ENCODE results near the gene PTPRK. TPM values are rescaled to one million over a fixed set of nuclear protein-coding genes. Genes with fewer than 3 reads are reported as not detected.

PTPRK gene
- total and polyA plus RNA-seq, 2 donors (not counting 1 experiment from before 2014, with no cell fraction given) = 19.4 to 75.5 TPM

DNA sequence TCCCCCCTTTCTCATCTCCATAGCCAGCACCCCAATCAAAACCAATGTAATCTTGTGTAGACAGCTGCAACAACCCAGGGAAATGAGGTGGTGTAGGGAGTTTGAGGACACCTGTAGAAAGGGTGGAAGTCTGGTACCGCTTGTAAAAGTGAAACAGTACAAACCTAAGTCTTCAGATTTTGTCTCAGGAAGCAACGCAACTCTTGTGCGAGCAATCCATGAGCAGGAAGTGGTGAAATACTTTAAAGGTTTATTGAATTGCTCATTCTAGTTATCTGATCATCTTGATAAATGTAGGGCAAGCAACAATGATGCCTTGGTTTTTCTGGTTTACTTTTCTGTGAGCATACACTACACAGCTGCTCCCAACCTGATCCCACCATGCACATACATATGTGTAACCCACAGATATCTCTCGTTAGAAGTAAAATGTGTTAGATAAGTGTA is 548.4 kb downstream of the PTPRK start:
- Histone ChIP-seq H2AFZ (ENCODE audit: low read length) (no peak overlapping the region), H3K27me3 (ENCODE audit: control insufficient read depth, insufficient read depth, low read length) (no peaks in the 10 kb centered on the region), H3K4me2 (ENCODE audit: extremely low read depth, insufficient read depth, low read length) (no peak overlapping the region), H3K27ac (ENCODE audit: insufficient read depth, low read length) (no peak overlapping the region), H3K9ac (ENCODE audit: insufficient read depth, low read length) (no peak overlapping the region), H3K79me2 (ENCODE audit: control insufficient read depth, insufficient read depth, low read length) (no peaks in the 10 kb centered on the region), H3K4me3 (replicated peaks in 1 of 4; ENCODE audit: control extremely low read depth in 1 of 4, insufficient read depth in 1 of 4, low read depth in 3 of 4, low read length in 4 of 4) (no peak overlapping the region), H3K36me3 (ENCODE audit: control insufficient read depth, insufficient read depth, low read length) (peaks cover 3% of the 10 kb centered on the region), H3K4me1 (ENCODE audit: control insufficient read depth, extremely low read depth, insufficient read depth, low read length) (no peaks in the 10 kb centered on the region), H3K9me3 (ENCODE audit: control insufficient read depth, insufficient read depth, low read depth, low read length) (no peaks in the 10 kb centered on the region), H4K20me1 (ENCODE audit: control insufficient read depth, extremely low read depth, insufficient read depth, low read length) (no peaks in the 10 kb centered on the region)
- DNase-seq (ENCODE audit: low read depth in 2 of 2) = peak; percentile 71 to 93
- TF ChIP-seq EZH2 (IDR thresholded peaks at IDR 0.05; ENCODE audit: low read length, missing control alignments) = no peak
- TF ChIP-seq CTCF (conservative IDR thresholded peaks at IDR 0.05 in 1 of 2, IDR thresholded peaks at IDR 0.05 in 1 of 2; ENCODE audit: low read depth in 1 of 2, low read length in 2 of 2) = no peak

DNA sequence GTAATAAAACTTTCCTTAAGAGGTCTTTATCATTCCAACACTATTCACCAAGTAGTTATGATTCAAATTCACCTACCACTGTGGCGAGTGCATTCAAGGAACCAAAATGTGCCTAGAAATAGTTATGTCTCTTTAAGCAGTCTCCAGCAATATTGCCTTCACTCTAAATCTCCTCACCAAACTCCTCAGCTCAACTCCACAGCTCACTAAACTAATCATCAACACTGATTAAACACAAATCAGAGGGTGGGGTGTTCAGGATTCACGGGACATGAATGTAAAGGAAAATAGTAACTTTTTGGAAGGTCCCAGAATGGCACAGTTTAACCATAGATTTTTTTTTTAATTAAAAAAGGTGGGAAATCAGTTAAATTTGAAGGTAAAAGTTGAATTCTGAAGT is 549.0 kb downstream of the PTPRK start:
- Histone ChIP-seq H3K79me2 (ENCODE audit: control insufficient read depth, insufficient read depth, low read length) (no peaks in the 10 kb centered on the region), H3K36me3 (ENCODE audit: control insufficient read depth, insufficient read depth, low read length) (no peaks in the 10 kb centered on the region), H3K9me3 (ENCODE audit: control insufficient read depth, insufficient read depth, low read depth, low read length) (no peaks in the 10 kb centered on the region), H3K9ac (ENCODE audit: insufficient read depth, low read length) (no peak overlapping the region), H3K27me3 (ENCODE audit: control insufficient read depth, insufficient read depth, low read length) (no peaks in the 10 kb centered on the region), H3K4me2 (ENCODE audit: extremely low read depth, insufficient read depth, low read length) (no peak overlapping the region), H4K20me1 (ENCODE audit: control insufficient read depth, extremely low read depth, insufficient read depth, low read length) (no peaks in the 10 kb centered on the region), H3K27ac (ENCODE audit: insufficient read depth, low read length) (no peak overlapping the region), H3K4me1 (ENCODE audit: control insufficient read depth, extremely low read depth, insufficient read depth, low read length) (no peaks in the 10 kb centered on the region), H2AFZ (ENCODE audit: low read length) (no peak overlapping the region), H3K4me3 (replicated peaks in 1 of 4; ENCODE audit: control extremely low read depth in 1 of 4, insufficient read depth in 1 of 4, low read depth in 3 of 4, low read length in 4 of 4) (no peak overlapping the region)
- no peak for DNase-seq (ENCODE audit: low read depth in 2 of 2)
- TF ChIP-seq EZH2 (IDR thresholded peaks at IDR 0.05; ENCODE audit: low read length, missing control alignments) = no peak
- TF ChIP-seq CTCF (conservative IDR thresholded peaks at IDR 0.05 in 1 of 2, IDR thresholded peaks at IDR 0.05 in 1 of 2; ENCODE audit: low read depth in 1 of 2, low read length in 2 of 2) = no peak

GRCh38 chr6:127969701-127970100 is 550.7 kb downstream of the PTPRK start:
- Histone ChIP-seq H3K36me3 (ENCODE audit: control insufficient read depth, insufficient read depth, low read length) (no peaks in the 10 kb centered on the region), H3K4me2 (ENCODE audit: extremely low read depth, insufficient read depth, low read length) (no peak overlapping the region), H3K9ac (ENCODE audit: insufficient read depth, low read length) (no peak overlapping the region), H4K20me1 (ENCODE audit: control insufficient read depth, extremely low read depth, insufficient read depth, low read length) (no peaks in the 10 kb centered on the region), H3K27ac (ENCODE audit: insufficient read depth, low read length) (no peak overlapping the region), H2AFZ (ENCODE audit: low read length) (no peak overlapping the region), H3K4me1 (ENCODE audit: control insufficient read depth, extremely low read depth, insufficient read depth, low read length) (no peaks in the 10 kb centered on the region), H3K79me2 (ENCODE audit: control insufficient read depth, insufficient read depth, low read length) (no peaks in the 10 kb centered on the region), H3K4me3 (replicated peaks in 1 of 4; ENCODE audit: control extremely low read depth in 1 of 4, insufficient read depth in 1 of 4, low read depth in 3 of 4, low read length in 4 of 4) (no peak overlapping the region), H3K9me3 (ENCODE audit: control insufficient read depth, insufficient read depth, low read depth, low read length) (no peaks in the 10 kb centered on the region), H3K27me3 (ENCODE audit: control insufficient read depth, insufficient read depth, low read length) (no peaks in the 10 kb centered on the region)
- TF ChIP-seq CTCF (conservative IDR thresholded peaks at IDR 0.05 in 1 of 2, IDR thresholded peaks at IDR 0.05 in 1 of 2; ENCODE audit: low read depth in 1 of 2, low read length in 2 of 2) (no peak), EZH2 (IDR thresholded peaks at IDR 0.05; ENCODE audit: low read length, missing control alignments) (no peak)
- no peak for DNase-seq (ENCODE audit: low read depth in 2 of 2)

Data from fibroblast of lung (primary cell).